GM12874 (cell line): Measurements from ENCODE around the gene POLN.

ENCODE experiments used
- CTCF ChIP-seq: IDR thresholded peaks from 2 replicates; pipeline ENCODE4 v1.5.1; 2011; ENCODE audit warnings: low read depth, mild to moderate bottlenecking, control low read depth, low read length, moderate library complexity; ENCODE audit not compliant: insufficient read depth

POLN gene

DNA sequence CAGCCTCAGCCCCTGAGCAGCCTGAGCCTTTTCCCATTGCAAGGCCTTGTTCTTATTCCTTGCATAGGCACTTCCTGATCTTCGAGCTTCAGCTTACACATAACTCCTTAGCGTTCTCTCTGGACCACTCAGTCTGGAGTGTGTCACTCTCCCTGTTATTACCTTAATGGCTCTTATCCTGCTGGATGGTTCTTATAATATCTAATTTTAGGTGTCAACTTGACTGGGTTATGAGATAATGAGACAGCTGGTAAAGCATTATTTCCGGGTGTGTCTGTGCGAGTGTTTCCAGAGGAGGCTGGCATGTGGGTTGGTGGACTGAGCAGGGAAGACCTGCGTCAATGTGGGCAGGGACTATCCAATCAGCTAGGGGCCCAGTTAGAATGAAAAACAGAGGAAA is 75.7 kb downstream of the POLN start:
- no peak for TF ChIP-seq CTCF

- TF ChIP-seq CTCF = no peak
Measured at GRCh38 chr4:2165391-2165790, 76.5 kb downstream of the POLN start.

DNA sequence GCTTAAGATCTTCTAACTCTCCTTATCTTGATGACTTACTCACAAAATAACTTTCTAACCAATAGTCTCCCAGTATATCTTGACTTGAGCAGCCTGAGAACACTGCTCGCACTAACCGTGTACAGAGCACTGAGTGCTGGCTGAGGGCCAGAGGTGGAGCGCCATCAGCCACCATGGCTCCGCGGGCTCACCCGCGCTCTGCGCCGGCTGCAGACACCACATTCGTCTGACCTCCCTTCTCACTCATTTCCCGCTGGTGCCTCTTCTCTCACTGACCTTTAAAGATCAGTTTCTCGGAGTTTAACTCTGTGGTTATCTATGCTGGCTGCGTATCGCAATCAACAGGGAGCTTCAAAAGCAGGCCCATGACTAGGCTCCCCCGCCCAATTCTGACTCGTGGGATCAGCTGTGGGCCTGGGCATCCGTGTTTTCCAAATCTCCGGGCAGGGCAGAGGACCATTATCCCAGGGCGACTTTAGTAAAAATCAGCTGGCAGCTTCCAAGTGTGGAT is 78.6 kb downstream of the POLN start:
- no peak for TF ChIP-seq CTCF

- no peak for TF ChIP-seq CTCF
Measured at GRCh38 chr4:2159931-2160330, 82.0 kb downstream of the POLN start.

DNA sequence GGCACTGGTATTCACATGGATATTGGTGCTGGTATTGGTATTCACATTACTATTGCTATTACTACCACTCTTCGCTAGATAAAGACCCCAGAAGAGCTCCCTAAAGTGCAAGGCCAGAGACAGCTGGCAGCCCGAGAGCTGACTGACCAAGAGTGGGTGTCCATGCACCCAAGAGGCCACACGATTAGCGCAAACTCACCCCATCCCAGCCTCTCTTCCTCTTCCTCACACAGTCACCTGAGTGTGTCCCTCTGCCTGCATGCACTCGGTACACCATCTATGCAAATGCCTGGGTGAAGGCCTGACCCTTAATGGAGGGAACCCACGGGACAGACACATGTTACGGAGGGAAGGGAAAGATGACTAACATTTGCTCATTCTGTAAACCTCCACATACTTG is 86.7 kb downstream of the POLN start:
- TF ChIP-seq CTCF = no peak

- TF ChIP-seq CTCF = no peak
Measured at GRCh38 chr4:2154215-2154740, 87.6 kb downstream of the POLN start.

DNA sequence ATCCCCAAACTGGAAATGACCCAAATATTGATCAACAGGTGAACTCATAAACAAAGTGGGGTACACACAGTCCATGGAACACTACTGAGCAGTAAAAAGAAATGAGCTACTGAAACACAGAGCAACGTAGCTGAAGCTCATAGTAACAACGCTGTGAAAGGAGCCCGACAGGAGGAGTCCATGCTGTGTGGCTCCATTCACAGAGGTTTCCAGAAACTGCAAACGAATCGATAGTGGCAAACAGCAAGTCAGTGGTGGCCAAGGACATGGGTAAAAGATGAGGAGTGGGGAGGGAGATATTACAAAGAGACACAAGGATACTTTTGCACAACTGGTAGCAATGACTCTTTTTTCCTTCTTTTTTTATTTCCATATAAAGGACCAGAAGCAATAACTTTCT is 90.4 kb downstream of the POLN start:
- no peak for TF ChIP-seq CTCF
